GM18520 (cell line): Measurements from ENCODE around the gene TXNIP.

ENCODE experiments used
- ATAC-seq: cut with Tn5 transposase; IDR thresholded peaks from one replicate; pipeline ENCODE4 v1.9.1; 2021; ENCODE audit not compliant: unreplicated experiment

TXNIP gene

GRCh38 chr1:146012703-146013558 lies 16.6 kb upstream of the TXNIP start:
- no peak for ATAC-seq

GRCh38 chr1:146010126-146010738 lies 13.9 kb upstream of the TXNIP start:
- no peak for ATAC-seq

GRCh38 chr1:146007489-146008133 lies 11.2 kb upstream of the TXNIP start:
- ATAC-seq, result no peak

GRCh38 chr1:146001709-146002108 lies 5.3 kb upstream of the TXNIP start:
- no peak for ATAC-seq

GRCh38 chr1:145999321-146000024 lies 3.1 kb upstream of the TXNIP start:
- no peak for ATAC-seq

GRCh38 chr1:145997718-145998023 lies 1.3 kb upstream of the TXNIP start:
- ATAC-seq, result no peak

GRCh38 chr1:145997016-145997717 lies 788 bp upstream of the TXNIP start:
- ATAC-seq, result no peak

- no peak for ATAC-seq
These were observed 381 bp downstream of the TXNIP start for GRCh38 chr1:145995964-145996432.

GRCh38 chr1:145995148-145995881 lies 1.1 kb downstream of the TXNIP start:
- no peak for ATAC-seq

- no peak for ATAC-seq
These were observed 1.8 kb downstream of the TXNIP start for GRCh38 chr1:145994391-145995120.

- ATAC-seq, result no peak
These were observed 2.6 kb downstream of the TXNIP start for GRCh38 chr1:145993618-145994390.

- ATAC-seq, result no peak
These were observed 3.3 kb downstream of the TXNIP start for GRCh38 chr1:145992958-145993617.

- no peak for ATAC-seq
These were observed 3.9 kb downstream of the TXNIP start for GRCh38 chr1:145992502-145992936.

- no peak for ATAC-seq
These were observed 4.5 kb downstream of the TXNIP start for GRCh38 chr1:145991735-145992412.

- ATAC-seq, result no peak
These were observed 6.0 kb downstream of the TXNIP start for GRCh38 chr1:145990249-145990855.

GRCh38 chr1:145988773-145989172 lies 7.6 kb downstream of the TXNIP start:
- ATAC-seq, result no peak

GRCh38 chr1:145987926-145988325 lies 8.5 kb downstream of the TXNIP start:
- ATAC-seq, result no peak
